Measurements from ENCODE around the gene BABAM2. TPM values are rescaled to one million over a fixed set of nuclear protein-coding genes. Genes with fewer than 3 reads are reported as not detected.

Gene BABAM2
- total and polyA plus RNA-seq, 2 experiments from 2014 or later = 17.8 to 21.5 TPM

DNA sequence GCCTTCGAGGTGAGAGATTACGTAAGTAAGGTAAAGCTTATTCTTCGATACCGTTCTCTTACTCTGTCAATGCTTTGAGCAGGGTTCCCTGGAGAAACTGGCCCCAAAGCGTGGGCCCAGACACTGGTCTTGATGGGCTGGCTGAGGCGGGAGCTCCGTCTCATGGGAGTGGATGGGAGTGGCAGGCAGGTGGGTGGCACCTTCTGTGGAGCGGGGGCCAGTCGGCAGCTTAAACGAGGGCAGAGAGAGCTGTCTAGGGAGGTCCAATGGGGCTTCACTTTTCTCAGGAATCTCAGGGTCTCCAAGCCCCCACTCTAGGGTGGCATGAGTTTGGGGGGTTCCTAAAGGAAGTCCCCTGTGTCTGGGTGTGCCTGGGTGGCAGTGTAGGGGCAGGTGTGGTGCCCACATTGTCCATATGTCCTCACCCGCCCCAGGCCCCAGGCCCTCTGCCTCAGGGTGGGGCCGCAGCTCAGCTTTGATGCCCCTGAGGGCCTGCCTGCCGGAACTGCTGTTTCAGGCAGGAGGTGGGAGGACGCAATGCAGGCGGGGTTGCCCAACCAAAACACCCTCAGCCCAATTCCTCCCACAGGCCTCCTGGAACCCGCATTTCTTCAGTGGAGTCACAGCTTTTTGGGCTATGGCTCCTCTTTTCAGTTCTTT is 469.7 kb downstream of the BABAM2 start (continued):
- TF ChIP-seq, protein P1, sequence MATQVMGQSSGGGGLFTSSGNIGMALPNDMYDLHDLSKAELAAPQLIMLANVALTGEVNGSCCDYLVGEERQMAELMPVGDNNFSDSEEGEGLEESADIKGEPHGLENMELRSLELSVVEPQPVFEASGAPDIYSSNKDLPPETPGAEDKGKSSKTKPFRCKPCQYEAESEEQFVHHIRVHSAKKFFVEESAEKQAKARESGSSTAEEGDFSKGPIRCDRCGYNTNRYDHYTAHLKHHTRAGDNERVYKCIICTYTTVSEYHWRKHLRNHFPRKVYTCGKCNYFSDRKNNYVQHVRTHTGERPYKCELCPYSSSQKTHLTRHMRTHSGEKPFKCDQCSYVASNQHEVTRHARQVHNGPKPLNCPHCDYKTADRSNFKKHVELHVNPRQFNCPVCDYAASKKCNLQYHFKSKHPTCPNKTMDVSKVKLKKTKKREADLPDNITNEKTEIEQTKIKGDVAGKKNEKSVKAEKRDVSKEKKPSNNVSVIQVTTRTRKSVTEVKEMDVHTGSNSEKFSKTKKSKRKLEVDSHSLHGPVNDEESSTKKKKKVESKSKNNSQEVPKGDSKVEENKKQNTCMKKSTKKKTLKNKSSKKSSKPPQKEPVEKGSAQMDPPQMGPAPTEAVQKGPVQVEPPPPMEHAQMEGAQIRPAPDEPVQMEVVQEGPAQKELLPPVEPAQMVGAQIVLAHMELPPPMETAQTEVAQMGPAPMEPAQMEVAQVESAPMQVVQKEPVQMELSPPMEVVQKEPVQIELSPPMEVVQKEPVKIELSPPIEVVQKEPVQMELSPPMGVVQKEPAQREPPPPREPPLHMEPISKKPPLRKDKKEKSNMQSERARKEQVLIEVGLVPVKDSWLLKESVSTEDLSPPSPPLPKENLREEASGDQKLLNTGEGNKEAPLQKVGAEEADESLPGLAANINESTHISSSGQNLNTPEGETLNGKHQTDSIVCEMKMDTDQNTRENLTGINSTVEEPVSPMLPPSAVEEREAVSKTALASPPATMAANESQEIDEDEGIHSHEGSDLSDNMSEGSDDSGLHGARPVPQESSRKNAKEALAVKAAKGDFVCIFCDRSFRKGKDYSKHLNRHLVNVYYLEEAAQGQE (IDR thresholded peaks at IDR 0.05; ENCODE audit: unreplicated experiment) = no peak

DNA sequence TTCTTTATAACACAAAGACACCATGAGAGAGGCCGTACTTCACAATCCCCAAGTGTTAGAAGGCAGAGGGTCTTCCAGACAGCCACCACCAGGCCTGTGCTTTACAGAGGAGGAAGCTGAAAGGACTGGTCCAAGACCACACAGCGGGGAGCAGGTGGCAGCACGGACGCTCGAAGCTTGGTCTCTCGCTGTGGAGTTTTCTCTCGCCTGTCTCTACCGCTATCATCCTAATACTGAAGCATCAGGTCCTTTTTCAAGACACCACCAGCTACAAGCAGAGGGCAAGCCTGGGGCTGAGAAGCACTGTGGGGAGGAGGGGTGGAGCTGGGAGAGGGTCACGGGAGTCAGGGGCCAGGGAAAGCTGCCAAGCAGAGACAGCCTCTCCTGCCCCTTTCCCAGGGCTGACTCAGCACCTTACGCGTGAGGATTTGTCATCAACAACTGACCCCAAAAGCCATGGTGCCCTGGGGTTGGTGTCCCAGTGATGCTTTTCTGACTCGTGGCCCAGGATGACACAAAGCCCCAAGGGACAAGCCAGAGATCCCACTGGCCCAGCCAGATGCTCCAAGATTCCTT is 470.3 kb downstream of the BABAM2 start:
- H3K4me3 Mint-ChIP-seq = no peak overlapping the region
- no peak for ATAC-seq
- no peak for DNase-seq (ENCODE audit: low spot score)
- TF ChIP-seq CREB1 (CRISPR knock-in tag; IDR thresholded peaks at IDR 0.05; ENCODE audit: low read depth) (no peak), EZH2phosphoT487 (IDR thresholded peaks at IDR 0.05; ENCODE audit: unreplicated experiment) (no peak), EZH2 (IDR thresholded peaks at IDR 0.05; ENCODE audit: low read depth, unreplicated experiment) (no peak), JUNB (IDR thresholded peaks at IDR 0.05; ENCODE audit: unreplicated experiment) (no peak), ZNF114 (CRISPR knock-in tag; IDR thresholded peaks at IDR 0.05) (no peak), STAT1 (IDR thresholded peaks at IDR 0.05; ENCODE audit: unreplicated experiment) (no peak), ZNF331 (CRISPR knock-in tag; IDR thresholded peaks at IDR 0.05; ENCODE audit: low read depth) (no peak), POLR2AphosphoS5 (IDR thresholded peaks at IDR 0.05; ENCODE audit: low read depth) (no peak)
- TF ChIP-seq, protein P1 (IDR thresholded peaks at IDR 0.05; ENCODE audit: unreplicated experiment) = no peak
- TF ChIP-seq, protein P2, sequence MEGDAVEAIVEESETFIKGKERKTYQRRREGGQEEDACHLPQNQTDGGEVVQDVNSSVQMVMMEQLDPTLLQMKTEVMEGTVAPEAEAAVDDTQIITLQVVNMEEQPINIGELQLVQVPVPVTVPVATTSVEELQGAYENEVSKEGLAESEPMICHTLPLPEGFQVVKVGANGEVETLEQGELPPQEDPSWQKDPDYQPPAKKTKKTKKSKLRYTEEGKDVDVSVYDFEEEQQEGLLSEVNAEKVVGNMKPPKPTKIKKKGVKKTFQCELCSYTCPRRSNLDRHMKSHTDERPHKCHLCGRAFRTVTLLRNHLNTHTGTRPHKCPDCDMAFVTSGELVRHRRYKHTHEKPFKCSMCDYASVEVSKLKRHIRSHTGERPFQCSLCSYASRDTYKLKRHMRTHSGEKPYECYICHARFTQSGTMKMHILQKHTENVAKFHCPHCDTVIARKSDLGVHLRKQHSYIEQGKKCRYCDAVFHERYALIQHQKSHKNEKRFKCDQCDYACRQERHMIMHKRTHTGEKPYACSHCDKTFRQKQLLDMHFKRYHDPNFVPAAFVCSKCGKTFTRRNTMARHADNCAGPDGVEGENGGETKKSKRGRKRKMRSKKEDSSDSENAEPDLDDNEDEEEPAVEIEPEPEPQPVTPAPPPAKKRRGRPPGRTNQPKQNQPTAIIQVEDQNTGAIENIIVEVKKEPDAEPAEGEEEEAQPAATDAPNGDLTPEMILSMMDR (conservative IDR thresholded peaks at IDR 0.05; ENCODE audit: low read depth in 2 of 2) = no peak
- TF ChIP-seq, protein P3, sequence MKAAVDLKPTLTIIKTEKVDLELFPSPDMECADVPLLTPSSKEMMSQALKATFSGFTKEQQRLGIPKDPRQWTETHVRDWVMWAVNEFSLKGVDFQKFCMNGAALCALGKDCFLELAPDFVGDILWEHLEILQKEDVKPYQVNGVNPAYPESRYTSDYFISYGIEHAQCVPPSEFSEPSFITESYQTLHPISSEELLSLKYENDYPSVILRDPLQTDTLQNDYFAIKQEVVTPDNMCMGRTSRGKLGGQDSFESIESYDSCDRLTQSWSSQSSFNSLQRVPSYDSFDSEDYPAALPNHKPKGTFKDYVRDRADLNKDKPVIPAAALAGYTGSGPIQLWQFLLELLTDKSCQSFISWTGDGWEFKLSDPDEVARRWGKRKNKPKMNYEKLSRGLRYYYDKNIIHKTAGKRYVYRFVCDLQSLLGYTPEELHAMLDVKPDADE (IDR thresholded peaks at IDR 0.05) = no peak

More for the DNA sequence above, 470.3 kb downstream of the BABAM2 start:
- H3K36me3 Mint-ChIP-seq (ENCODE audit: low read depth) = no peaks in the 10 kb centered on the region
- H3K4me1 Mint-ChIP-seq = peaks cover 14% of the 10 kb centered on the region
- H2AFZ ChIP-seq = peak overlapping the region; percentile 28; the same call in 1 of the 2 replicates
- peaks cover 8% of the 10 kb centered on the region for H3K27me3 Mint-ChIP-seq (ENCODE audit: insufficient read depth, low read depth, poor library complexity)
- no peaks in the 10 kb centered on the region for H3F3A ChIP-seq (replicated peaks; ENCODE audit: low read depth)
- H3K27ac ChIP-seq (ENCODE audit: low read depth) = no peak overlapping the region
- H3K4me2 ChIP-seq = no peak overlapping the region
- no peak overlapping the region for H3K27ac Mint-ChIP-seq
- no peaks in the 10 kb centered on the region for H3K79me2 ChIP-seq (replicated peaks; ENCODE audit: insufficient read depth)
- no peak overlapping the region for H3K4me3 ChIP-seq
- H4K20me1 ChIP-seq (replicated peaks; ENCODE audit: insufficient read depth) = no peaks in the 10 kb centered on the region
- no peaks in the 10 kb centered on the region for H3K27me3 ChIP-seq (ENCODE audit: insufficient read depth)
- no peaks in the 10 kb centered on the region for H3K9me3 Mint-ChIP-seq
- no peaks in the 10 kb centered on the region for H3K9me2 ChIP-seq (ENCODE audit: insufficient read depth)
- no peaks in the 10 kb centered on the region for H3K36me3 ChIP-seq (ENCODE audit: insufficient read depth)
- H3K4me1 ChIP-seq (ENCODE audit: insufficient read depth) = no peaks in the 10 kb centered on the region
